GM19455 (cell line): ENCODE measurements around the gene BBS12.

Experiments
- ATAC-seq: cut with Tn5 transposase; IDR thresholded peaks from one replicate; pipeline ENCODE4 v1.9.1; 2021; ENCODE audit not compliant: unreplicated experiment

Gene BBS12

DNA sequence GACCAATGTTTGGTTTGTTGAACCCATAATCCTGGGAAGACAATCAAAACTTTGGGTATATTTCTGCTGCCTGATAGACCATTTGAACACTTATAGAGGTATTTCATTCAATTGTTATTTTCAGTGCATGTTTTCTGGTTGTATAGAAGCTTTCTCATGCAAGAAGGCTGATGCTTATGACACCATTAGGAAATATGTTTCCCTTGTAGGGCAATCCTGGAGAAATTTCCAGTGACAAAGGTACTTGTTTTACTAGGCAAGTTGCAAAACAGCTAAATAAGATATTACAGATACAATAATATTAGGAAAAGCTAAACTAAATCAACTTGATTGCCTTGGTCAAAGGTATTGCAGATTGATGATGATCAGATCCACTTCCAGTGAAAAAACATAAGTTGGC lies 61.3 kb downstream of the BBS12 start:
- ATAC-seq = no peak
